HEK293 (cell line): ENCODE data around the gene FBXW10.
A peak's percentile ranks its signal among the peaks of the same experiment; 100 is the strongest.
"Not testable (repeated sequence)": the region's sequence is repeated elsewhere in the genome, so short reads cannot be mapped to it uniquely, and the experiment has no call there.

Experiments used
- CTCF ChIA-PET: fragments of 350-600 bp; formaldehyde crosslinking; extraction: SDS; loops from one replicate; lab custom pipeline; 2021; ENCODE audit warnings: antibody characterized with exemption; lab: Yijun Ruan, JAX
- POLR2A ChIA-PET: fragments of 300-600 bp; formaldehyde crosslinking; extraction: SDS; loops from one replicate; lab custom pipeline; 2020; ENCODE audit warnings: antibody characterized with exemption, inconsistent platforms; lab: Yijun Ruan, JAX
- H3K27ac ChIP-seq: fragments of 200-500 bp; sonication (Bioruptor generic); 2 replicates; pipeline ENCODE4 v1.5.1; 2014; ENCODE audit warnings: low read depth, low read length, control low read depth, inconsistent platforms; ENCODE audit errors: extremely low read depth
- H3K36me3 ChIP-seq, 2 experiments: fragments of 200-500 bp in 1 of 2; sonication (Bioruptor generic) in 1 of 2; 1 replicate in 1 of 2; 2 replicates in 1 of 2; pipeline ENCODE4 v1.5.1; 2014 to 2017; ENCODE audit warnings: inconsistent platforms in 2 of 2, low read length in 2 of 2; ENCODE audit not compliant: control insufficient read depth in 2 of 2, insufficient read depth in 1 of 2
- H3K4me1 ChIP-seq: fragments of 200-500 bp; sonication (Bioruptor generic); 2 replicates; pipeline ENCODE4 v1.5.1; 2014; ENCODE audit warnings: mild to moderate bottlenecking, low read length, inconsistent platforms; ENCODE audit not compliant: control insufficient read depth, insufficient read depth
- H3K4me3 ChIP-seq: 2 replicates; pipeline ENCODE4 v1.5.1; 2011; ENCODE audit warnings: low read depth, mild to moderate bottlenecking, control low read depth, low read length, moderate library complexity
- H3K9me3 ChIP-seq: fragments of 200-500 bp; sonication (Bioruptor generic); 2 replicates; pipeline ENCODE4 v1.5.1; 2014; ENCODE audit warnings: low read depth, low read length, inconsistent platforms; ENCODE audit not compliant: control insufficient read depth, insufficient read depth
- ZNF596 ChIP-seq: fragments of 450-650 bp; IDR thresholded peaks from 2 replicates; pipeline ENCODE4 v1.5.0; 2018; ENCODE audit warnings: missing biosample characterization, mild to moderate bottlenecking, missing genetic modification characterization, moderate library complexity

FBXW10 gene

DNA sequence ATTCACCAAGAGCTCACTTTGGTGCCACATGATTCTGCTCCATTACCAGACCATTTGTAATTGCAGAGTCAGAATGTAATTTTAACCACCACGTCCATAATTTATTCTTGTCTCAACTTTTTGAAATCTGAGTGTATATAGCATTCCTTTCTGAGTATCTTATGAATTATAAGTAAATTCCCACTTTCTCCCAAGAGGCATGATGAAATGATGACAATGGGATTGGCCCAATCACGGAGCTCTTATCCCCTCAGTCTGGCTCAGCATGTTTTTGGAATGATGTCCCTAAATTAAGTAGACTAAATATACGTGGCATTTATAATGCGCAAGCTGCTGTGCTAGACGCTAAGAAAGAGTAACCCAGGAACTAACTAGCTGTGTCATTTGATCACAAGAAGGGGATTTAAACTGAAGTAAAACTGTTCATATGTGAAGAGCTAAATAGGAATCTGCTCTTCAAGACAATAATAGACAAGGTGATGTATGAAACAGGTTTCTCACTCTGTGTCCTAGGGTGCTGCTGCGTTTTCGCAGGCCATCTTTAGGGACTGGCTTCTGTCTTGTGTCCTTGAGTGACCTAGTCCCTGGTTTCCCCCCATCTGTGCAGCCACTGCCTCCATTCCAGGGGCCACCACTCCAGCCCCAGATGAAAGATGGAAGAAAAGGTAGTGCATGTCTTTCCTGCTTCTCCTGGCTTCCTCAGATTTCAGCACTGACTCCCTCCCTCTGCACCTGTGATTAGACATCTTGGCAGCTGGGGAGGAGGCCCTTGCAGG, 4.0 kb upstream of the FBXW10 start:
- H3K4me1 ChIP-seq, H3K36me3 ChIP-seq, H3K4me3 ChIP-seq, H3K27ac ChIP-seq, H3K9me3 ChIP-seq, POLR2A ChIA-PET, CTCF ChIA-PET: not testable (repeated sequence)

DNA sequence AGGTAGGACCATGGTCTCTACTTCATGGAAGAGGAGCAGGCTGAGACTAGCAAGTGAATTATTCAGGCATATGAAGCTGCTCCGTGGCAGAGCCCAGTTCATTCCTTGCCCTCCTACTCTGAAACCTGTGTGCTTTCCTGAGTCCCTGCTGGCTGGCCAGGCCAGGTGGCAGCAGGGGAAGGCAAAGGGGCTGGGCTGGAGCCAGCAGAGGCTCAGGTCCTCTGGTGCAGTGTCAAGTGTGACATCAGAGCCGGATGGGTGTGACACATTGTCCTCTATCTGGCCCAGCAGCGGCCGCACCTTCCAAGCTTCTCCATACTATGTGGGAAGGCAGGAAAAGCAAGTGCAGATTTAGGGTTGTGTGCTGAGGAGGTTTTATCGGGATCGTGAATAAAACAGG, 2.6 kb upstream of the FBXW10 start:
- CTCF ChIA-PET, H3K36me3 ChIP-seq, H3K4me3 ChIP-seq, H3K4me1 ChIP-seq, H3K27ac ChIP-seq, H3K9me3 ChIP-seq, POLR2A ChIA-PET: not testable (repeated sequence)

DNA sequence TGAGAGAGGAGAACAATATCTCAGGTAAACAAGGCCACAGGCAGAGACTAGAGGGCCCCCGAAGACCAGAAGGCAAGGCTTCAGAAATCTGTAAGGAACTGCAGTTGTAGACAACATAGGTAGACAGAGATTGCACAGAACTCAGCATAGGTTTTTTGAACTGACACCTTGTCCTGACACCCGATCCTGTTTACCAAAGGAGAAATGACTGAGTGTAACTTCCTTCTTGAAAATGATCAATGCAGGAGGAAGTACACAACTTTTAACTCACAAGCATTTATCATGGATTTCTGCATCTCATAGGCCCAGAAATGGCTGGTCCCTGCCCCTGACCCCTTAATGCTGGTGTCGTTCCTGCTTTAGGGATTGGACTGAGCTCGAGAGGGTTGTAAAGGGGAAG, 872 bp downstream of the FBXW10 start:
- H3K4me3 ChIP-seq, H3K4me1 ChIP-seq, POLR2A ChIA-PET, H3K36me3 ChIP-seq, H3K27ac ChIP-seq, CTCF ChIA-PET, H3K9me3 ChIP-seq: not testable (repeated sequence)

DNA sequence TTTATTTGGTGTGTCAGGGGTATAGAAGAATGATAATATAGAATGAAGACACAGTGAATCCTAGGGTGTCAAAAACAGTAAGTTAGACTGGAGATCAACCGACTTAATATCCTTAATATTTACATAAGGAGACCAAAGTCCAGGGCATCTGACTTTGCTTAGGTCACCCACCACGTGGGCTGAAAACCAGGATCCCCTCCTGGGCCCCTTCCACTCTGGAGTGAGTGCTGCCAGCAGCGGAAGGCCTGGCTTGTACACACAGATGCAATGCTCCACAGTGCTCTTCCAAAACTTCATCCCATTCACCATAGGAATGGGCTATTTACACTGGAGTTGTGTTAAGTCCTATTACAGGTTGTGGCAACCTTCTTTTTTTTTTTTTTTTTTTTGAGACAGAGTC, 2.7 kb downstream of the FBXW10 start:
- H3K4me3 ChIP-seq, H3K9me3 ChIP-seq, CTCF ChIA-PET, H3K27ac ChIP-seq, H3K4me1 ChIP-seq, POLR2A ChIA-PET, H3K36me3 ChIP-seq: not testable (repeated sequence)

DNA sequence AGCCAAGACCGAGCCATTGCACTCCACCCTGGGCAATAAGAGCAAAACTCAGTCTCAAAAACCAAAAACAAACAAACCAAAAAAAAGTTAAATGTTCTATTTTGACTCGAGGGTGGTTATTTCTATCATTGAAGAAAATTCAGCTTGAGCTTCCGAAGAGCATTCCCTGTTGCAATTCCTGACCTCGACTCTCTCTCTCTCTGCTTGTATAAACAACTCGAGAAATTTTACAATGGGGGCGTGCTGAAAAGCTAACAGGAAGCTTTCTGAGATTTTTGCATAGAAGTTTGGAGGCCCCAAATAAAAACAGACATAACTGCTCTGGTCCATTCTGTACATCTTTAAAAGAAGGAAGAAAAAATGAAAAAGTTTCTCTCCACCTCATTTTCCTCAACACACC, 3.6 kb downstream of the FBXW10 start:
- POLR2A ChIA-PET, H3K4me1 ChIP-seq, CTCF ChIA-PET, H3K27ac ChIP-seq, H3K9me3 ChIP-seq, H3K36me3 ChIP-seq, H3K4me3 ChIP-seq: not testable (repeated sequence)
- TF ChIP-seq ZNF596 (tag by site-specific recombination): 0 out of 2 replicates have a peak, but pooled peaks have one; percentile 22

DNA sequence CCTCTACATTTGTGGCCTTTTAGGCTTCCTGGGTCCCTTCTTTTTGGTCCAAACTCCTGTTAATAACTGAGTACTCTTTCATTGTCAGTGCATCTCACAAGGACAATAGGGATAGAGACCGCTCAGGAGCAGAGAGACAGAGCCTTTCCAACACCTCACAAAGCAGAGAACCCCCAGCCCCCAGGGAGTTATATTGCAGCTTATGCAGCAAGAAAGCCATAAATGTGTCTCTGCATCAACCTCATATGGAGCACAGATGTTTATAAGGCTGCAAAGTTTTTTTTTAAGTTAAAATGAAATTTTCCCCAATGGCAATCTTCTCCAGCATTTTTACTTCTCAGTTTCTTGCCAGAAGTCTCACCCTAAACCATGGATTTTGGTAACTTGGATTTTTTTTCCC, 6.4 kb downstream of the FBXW10 start:
- H3K9me3 ChIP-seq, H3K4me1 ChIP-seq, CTCF ChIA-PET, POLR2A ChIA-PET, H3K4me3 ChIP-seq, H3K27ac ChIP-seq, H3K36me3 ChIP-seq: not testable (repeated sequence)

DNA sequence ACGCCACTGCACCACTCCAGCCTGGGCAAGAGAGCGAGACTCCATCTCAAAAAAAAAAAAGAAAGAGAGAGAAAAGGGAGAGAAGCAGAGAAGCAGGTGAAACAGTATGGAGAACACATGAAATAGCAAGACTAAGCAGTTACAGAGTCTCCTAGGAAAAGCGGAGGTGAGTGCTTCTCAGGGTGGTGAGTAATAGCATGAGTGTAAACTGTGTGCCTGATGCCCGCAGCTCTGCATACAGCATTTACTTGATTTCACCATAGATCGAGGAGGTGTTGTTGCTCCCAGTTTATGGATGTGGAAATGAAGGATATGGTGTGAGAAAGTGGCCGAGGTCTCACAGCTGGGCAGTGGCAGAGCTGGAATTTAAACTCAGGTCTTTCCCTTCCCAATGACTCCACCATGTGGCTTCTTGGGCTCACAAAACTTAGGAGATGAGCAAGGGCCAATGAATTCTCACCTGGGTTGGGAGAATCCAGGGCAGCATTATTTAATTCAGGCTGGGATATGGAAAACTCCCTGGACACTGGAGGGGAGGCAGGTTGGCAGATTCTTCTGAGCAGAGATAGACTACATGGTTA, 10.1 kb downstream of the FBXW10 start:
- CTCF ChIA-PET, H3K9me3 ChIP-seq, H3K4me3 ChIP-seq, POLR2A ChIA-PET, H3K36me3 ChIP-seq, H3K27ac ChIP-seq, H3K4me1 ChIP-seq: not testable (repeated sequence)

DNA sequence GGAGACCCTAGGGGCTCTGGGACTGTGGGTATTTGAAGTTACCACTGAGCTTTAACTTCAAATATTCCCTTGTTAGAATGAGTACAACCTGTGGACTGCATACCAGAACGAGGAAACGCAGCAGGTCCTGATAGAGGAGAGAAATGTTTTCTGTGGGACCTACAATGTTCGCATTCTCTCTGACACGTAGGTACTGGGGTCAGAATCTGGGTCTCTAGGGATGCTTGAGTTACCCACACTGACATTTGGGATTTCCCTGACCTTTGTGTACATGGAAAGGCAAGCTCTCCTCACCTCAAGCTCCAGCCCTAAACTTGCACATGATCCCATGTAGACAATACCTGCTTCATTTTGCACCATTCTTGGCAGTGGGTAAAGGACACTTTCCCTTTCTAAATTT, 12.1 kb downstream of the FBXW10 start:
- H3K4me3 ChIP-seq, H3K9me3 ChIP-seq, H3K4me1 ChIP-seq, POLR2A ChIA-PET, H3K27ac ChIP-seq, H3K36me3 ChIP-seq, CTCF ChIA-PET: not testable (repeated sequence)

DNA sequence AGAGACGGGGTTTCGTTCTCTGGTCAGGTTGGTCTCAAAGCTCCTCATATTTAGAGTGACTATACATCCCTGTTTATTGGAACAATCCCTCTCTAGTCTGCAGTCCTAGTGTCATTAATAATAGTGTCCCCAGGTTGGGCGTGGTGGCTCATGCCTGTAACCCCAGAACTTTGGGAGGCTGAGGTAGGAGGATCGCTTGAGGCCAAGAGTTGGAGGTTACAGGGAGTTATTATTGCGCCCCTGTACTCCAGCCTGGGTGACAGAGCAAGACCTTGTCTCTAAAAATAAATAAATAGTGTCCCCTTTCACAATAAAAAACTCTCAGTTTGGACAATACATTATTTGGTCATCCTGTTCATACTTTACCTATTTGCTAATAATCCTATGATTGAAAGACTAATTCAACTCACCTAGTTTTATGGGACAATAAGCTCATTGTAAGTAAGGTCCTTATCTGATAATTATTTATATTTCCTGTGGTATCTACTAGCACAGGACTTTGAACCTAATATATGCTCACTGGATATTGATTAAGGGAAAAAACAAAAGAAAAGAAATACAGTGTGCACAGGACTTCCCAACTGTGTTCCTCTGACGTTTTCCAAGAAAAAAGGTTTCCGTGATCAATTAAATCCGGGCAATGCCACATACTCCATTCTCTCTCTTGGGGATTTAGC, 13.7 kb downstream of the FBXW10 start:
- H3K36me3 ChIP-seq, H3K9me3 ChIP-seq, CTCF ChIA-PET, POLR2A ChIA-PET, H3K27ac ChIP-seq, H3K4me1 ChIP-seq, H3K4me3 ChIP-seq: not testable (repeated sequence)

DNA sequence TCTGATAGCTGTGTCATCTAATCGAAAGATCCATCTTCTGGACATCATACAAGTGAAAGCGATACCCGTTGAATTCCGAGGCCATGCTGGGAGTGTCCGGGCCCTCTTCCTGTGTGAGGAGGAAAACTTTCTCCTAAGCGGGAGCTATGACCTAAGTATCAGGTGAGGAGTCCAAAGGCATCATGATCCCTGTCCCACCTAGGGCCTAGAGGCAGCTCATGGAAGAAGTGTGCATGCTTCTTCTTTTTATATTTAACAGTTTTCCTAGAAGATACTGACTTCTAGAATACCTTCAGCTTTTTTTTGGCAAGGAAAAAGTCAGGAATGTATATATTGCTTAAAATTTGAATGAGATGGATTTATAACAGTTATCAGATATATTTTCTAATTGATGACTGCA, 14.5 kb downstream of the FBXW10 start:
- H3K27ac ChIP-seq, H3K9me3 ChIP-seq, CTCF ChIA-PET, POLR2A ChIA-PET, H3K4me1 ChIP-seq, H3K4me3 ChIP-seq, H3K36me3 ChIP-seq: not testable (repeated sequence)

DNA sequence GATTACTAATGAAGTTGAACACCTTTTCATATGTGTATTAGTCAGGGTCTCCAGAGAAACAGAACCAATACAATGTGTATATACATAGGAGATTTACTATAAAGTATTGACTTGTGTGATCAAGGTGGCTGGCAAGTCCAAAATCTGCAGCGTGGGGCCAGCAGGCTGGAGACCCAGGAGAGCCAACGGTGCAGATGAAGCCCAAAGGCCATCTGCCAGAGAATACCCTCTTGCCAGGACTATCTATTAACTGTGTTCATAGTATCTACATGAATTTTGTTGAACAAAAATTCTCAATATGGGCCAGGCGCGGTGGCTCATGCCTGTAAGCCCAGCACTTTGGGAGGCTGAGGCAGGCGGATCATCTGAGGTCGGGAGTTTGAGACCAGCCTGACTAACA, 16.4 kb downstream of the FBXW10 start:
- H3K36me3 ChIP-seq, POLR2A ChIA-PET, CTCF ChIA-PET, H3K4me3 ChIP-seq, H3K27ac ChIP-seq, H3K9me3 ChIP-seq, H3K4me1 ChIP-seq: not testable (repeated sequence)
